DMS53 treated with DMSO at 0.1 percent for 48 hours (cell line): ENCODE data around the gene ARFGAP2.
"Not testable (repeated sequence)": the region's sequence is repeated elsewhere in the genome, so short reads cannot be mapped to it uniquely, and the experiment has no call there.

Experiments used
- DNase-seq: peaks from one replicate; lab custom pipeline; 2025; ENCODE audit not compliant: unreplicated experiment; lab: John Stamatoyannopoulos, UW

Gene ARFGAP2

DNA sequence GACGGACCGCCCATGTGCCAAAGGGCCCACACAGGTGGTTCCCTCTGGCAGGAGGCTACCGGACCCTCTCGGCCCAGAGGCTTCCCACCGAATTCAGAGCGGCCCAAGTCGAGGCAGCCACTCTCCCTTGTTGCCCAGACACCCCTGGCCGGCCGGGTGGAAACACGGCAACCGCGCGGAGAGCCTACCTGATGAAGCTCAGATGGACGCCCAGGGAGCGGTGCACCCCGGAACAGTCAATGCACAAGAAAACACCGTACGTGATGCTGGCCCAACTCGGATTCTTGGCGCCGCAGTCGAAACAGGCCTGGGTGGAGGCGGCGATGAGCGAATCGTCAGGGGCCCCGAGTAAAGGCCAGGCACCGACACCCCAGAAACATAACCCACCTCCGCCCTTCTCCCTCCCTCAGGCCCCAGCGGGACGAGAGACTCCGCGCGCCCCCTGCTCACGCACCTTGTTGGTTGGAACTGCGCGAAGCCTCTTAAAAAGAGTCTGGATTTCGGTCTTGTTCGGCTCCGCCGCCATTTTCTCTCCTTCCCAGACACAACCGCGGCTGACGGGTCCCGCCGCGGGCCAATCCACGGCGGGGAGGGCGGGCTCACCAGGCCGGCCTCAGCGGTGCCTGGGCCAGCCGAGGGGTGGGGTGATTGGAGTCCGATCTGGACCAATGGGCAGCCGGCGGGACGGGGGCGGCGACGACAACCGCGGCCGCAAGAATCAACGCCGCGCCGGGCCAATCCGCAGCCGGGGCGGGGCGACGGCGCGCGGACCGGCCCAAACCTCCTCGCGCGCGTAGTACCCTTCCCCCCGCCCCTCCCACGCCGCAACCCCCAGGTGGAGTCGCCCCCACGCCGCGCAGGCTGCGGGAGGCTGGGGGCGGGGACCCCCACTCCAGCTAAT, at the start of gene ARFGAP2:
ARFGAP2 (minus strand) TSS at position 552 of the 901 bp plus-strand sequence; CDS start at position 526, 26 bp downstream.
- peak; percentile 72 for DNase-seq

DNA sequence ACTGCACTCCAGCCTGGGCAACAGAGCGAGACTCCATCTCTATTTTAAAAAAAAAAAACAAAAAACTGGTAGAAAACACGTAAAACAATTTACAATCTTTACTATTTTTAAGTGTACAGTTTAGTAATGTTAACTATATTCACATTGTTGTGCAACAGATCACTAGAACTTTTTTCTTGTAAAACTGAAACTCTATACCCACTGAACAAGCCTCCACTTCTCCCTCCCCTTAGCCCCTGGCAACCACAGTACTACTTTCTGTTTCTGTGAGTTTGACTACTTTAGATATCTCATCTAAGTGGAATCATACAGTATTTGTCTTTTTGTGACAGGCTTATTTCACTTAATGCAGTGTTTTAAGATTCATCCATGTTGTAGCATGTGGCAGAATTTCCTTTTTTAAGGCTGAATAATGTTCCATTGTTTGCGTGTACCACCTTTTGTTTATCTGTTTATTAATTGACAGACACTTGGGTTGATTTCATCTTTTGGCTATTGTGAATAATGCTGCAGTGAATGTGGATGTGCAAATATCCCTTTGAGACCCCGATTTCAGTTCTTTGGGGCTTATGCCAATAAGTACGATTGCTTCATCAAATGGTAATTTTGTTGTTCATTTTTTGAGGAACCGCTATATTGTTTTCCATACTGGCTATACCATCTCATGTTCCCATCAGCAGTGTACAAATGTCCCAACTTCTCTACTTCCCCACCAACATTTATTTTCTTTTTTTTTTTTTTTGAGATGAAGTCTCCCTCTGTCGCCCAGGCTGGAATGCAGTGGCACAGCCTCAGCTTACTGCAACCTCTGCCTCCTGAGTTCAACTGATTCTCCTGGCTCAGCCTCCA, 49.1 kb upstream of the ARFGAP2 start:
- no peak for DNase-seq

DNA sequence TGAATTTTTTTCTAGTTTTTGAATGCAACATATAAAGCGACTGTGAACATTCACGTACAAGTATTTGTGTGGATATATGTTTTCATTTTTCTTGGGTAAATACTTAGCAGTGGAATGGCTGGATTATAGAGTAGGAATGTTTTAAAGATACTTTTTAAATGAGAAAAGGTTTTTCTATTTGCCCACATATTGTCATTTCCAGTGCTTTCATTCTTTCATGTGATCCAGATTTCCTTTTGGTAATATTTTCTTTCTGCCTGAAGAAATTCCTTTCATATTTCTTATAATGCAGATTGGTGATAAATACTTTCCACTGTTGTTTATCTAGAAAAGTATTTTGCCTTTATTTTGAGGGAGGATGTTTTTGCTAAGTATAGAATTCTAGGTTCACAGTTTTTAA, 46.0 kb upstream of the ARFGAP2 start:
- DNase-seq = no peak

DNA sequence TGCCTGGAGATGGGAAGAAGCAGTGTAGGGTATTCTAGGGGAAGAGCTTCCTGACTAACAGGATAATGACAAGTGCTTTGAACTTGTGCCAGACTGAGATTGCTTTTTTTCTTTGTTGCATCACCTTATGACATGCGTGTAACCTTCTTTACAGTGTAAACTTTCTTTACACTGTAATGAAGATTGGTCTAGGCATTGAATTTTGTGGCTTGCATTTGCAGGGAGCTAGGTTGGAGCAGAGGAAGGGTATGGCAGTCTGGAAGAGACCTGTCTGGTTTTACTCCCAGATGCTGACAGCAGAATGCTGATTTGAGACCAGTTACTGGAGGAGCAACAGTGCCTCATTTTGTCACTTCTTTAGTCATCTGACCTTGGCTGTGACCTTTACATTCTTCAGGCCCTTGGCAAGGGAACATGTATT, 43.7 kb upstream of the ARFGAP2 start:
- no peak for DNase-seq

DNA sequence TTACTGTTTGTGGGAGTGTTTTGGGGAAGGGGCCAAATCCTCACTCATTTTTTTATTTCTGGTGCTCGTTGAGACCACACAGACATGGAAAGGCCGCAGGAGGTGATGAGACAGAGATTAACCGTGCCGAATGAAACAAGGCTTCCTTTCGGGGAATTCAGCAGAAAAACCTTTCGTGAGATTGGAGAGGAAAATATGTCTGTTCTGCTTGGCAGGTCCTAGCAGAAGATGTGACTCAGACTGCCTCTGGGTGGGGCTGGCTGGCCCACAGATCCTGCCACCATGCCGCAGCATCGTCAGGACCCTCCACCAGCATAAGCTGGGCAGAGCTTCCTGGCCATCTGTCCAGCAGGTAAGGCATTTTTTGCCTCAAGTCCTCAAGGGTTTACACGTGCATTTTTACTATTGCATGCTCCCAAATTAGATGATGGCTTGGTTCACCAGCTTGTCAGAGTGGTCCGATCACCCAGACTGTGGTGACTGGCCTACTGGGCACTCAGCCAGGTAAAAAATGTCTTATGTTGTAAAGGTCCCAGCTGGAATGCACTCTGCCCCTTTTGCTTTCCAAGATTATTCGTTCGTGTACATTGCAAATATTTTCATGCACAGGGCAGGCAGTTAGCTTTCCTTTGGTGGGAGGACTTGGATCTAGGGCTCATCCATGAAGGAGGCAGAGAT, 39.6 kb upstream of the ARFGAP2 start:
- DNase-seq = no peak

DNA sequence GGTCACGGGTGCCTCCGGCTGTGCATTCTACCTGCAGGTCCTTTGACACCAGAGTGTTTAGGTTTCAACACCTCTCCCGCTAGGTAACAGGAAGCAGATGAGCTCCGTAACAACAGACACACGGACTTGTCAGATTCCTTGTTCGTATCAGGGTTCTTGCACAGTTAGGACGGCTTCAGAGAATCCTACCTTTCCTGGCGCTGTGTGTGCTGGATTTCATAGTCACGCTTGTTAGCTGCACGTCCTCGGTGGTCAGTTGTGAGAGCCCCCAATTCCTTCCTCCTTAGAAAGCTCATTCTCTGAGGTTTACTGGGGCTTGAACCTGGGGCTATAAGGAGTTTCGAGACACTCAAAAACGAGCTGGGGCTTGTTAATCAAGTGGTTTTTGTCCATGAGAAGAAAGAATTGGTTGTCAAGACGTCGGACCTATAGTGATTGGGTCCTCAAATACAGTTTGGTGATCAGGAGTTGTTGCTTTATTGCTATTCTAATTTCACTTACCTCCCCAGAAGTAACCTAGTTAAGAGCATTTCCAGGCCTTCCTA, 38.8 kb upstream of the ARFGAP2 start:
- peak; percentile 34 for DNase-seq

DNA sequence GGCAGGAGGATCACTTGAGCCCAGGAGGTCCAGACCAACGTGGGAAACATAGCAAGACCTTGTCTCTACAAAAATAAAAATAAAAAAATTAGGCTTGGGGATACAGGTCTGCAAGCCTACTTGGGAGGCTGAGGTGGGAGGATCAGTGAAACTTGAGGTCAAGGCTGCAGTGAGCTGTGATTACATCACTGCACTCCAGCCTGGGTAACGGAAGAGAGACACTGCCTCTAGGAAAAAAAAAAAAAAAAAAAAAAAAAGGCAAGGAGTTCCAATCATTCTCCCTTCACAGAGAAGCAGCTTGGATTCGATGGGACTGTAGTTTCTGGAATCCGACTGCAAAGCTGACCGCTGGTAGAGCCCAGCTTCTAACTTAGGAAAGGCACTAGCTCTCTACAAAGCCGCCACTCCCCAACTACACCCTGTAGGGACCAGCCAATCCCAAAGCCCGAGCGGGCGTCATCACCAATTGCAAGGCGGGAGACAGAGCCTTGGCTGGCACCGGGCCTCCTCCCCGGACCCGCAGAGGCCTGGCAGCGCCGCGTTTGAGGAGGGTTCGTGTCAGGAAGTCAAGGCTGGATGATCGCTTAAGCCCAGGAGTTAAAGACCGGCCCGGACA, 37.4 kb upstream of the ARFGAP2 start:
- peak; percentile 77 for DNase-seq

DNA sequence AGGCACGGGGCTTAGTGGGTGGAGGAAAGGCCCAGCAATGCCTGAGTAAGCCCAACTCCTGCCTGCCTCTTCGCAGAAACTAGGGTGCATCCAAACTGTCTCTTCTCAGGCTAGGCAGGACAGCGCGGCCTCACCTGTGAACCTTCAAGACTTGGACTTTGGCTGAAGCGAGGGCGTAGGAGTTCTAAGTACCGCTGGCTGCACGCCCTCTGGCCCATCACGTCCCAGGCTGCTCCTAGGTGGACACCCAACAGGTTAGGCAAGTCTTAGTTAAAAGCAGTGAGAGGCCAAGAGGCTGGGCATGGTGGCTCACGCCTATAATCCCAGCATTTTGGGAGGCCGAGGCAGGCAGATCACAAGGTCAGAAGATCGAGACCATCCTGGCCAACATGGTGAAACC, 36.3 kb upstream of the ARFGAP2 start:
- no peak for DNase-seq

DNA sequence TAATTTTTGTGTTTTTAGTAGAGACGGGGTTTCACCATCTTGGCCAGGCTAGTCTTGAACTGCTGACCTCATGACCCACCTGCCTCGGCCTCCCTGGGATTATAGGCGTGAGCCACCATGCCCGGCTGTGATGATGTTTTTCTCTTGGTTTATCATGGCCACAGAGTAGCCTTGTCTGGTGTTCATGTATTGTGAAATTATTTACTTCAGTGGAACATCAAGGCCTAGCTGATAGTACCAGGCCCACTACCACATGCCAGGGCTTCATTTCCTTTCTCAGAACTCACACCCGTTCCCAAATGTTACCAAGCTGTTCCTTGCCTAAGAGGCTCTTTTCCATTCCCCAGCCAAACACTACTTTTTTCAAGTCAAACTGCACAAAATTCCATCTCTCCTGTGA, 31.9 kb upstream of the ARFGAP2 start:
- no peak for DNase-seq

DNA sequence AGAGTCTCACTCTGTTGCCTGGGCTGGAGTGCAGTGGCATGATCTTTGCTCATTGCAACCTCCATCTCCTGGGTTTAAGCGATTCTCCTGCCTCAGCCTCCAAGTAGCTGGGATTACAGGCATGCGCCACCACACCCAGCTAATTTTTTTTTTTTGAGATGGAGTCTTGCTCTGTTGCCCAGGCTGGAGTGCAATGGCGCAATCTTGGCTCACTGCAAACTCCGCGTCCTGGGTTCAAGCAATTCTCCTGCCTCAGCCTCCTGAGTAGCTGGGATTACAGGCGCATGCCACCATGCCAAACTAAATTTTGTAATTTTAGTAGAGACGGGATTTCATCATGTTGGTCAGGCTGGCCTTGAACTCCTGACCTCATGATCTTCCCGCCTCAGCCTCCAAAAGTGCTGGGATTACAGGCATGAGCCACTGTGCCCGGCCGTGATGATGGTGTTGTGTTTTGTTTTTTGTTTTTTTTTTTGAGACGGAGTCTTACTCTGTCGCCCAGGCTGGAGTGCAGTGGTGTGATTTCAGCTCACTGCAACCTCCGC, 31.4 kb upstream of the ARFGAP2 start:
- not testable (repeated sequence) for DNase-seq

DNA sequence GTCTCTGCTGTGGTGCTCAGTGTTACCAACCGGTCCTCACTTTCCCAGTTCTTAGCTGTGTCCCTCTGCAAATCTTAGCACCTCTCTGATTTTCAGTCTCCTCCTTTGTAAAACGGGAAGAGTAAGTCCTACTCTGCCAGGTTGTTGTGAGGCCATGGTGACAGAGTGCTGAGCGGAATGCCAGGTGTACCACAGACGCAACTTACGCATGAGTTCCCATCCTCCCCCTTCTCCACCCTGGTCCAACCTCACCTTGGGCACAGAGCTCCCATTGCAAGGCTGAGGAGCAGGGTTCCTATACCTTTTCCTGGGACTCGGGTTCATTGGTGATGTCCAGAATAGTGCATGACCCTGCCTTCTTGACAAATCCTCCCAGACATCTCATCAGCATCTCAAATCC, 30.8 kb upstream of the ARFGAP2 start:
- no peak for DNase-seq

DNA sequence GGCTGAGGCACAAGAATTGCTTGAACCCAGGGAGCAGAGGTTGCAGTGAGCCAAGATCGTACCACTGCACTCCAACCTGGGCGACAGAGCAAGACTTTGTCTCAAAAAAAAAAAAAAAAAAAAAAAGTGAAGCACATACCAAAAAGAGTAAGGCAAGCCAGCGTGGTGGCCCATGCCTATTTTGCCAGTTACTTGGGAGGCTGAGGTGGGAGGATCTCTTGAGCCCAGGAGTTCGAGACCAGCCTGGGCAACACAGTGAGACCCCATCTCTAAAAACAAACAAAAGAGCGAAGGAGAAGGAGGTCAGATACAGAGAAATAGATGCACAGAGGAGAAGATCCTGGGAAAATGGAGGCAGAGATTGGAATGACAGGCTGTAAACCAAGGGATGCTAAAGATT, 29.9 kb upstream of the ARFGAP2 start:
- not testable (repeated sequence) for DNase-seq

DNA sequence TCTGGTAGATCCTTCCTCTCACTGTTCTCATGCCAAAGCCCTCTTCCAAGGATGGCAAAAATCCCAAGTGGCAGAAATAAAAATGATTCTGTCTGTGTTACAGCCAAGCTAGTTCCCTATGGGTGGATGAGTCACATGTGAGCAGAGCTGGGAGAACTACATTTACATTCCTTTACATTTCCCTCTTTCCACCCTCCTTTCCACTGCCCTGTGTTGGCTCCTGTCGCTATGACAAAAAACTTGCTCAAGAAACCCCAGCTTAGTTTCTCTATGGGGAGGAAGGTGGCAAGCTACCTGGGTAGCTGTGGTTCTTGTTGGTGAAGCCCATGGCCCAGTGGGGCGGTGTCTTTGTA, 27.9 kb upstream of the ARFGAP2 start:
- no peak for DNase-seq

DNA sequence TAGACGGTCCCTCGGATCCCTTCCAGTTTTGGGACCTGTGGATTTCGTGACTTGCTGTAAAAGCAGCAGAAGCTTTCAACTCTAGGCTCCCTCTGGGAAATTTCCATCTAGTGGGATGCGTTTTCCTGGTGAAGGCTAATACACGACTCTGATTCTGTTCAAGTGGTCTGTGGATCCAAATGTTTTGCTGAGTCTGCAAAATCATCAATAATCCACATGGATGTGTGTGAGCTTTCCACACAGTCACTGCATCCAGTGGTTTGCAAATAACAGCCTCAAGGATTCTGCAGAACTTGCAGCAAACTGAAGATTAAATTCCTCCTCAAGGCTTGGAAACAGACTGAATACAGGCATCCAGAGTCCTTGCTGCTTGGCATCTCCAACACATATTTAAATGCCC, 25.9 kb upstream of the ARFGAP2 start:
- DNase-seq = no peak

DNA sequence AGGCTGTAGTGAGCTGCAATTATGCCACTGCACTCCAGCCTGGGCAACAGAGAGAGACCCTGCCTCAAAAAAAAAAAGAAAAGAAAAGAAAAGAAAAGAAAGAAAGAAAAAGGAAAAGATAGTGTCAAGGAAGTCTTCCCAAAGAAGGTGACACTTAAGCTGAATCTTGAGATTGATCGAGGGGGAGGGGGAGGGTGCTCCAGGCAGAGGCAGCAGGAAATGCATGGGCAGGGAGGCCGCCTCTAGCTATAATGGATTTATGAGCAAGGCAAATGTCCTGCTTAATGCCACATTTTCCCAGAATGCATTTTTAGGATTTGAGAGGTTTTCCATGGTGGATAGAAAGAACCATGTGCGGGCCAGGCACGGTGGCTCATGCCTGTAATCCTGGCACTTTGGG, 24.3 kb upstream of the ARFGAP2 start:
- no peak for DNase-seq

DNA sequence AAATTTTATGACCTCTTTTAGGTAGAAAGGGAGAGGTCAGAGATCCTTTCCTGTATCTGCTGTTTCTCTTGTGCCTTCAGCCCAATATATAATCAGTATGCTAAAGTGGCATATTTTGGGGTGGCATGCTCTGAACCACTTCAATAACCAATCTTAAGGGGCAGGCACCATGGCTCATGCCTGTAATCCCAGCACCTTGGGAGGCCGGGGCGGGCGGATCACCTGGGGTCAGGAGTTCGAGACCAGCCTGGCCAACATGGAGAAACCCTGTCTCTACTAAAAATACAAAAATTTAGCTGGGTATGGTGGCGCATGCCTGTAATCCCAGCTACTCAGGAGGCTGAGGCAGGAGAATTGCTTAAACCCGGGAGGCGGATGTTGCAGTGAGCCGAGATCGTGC, 21.5 kb upstream of the ARFGAP2 start:
- DNase-seq = not testable (repeated sequence)

DNA sequence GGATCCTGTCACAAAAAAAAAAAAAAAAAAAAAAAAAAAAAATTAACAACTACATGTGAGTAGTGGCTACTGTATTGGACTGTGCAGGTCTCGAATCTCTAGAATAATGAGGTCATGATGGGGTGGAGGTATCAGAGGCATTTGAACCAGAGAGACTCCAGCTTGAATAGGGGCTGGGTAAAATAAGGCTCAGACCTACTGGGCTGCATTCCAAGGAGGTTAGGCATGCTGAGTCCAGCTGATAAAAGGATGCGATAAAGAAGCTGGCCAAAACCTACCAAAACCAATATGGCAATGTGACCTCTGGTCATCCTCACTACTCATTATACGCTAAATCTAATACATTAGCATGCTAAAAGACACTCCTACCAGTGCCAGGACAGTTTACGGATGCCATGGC, 15.4 kb upstream of the ARFGAP2 start:
- DNase-seq = no peak

DNA sequence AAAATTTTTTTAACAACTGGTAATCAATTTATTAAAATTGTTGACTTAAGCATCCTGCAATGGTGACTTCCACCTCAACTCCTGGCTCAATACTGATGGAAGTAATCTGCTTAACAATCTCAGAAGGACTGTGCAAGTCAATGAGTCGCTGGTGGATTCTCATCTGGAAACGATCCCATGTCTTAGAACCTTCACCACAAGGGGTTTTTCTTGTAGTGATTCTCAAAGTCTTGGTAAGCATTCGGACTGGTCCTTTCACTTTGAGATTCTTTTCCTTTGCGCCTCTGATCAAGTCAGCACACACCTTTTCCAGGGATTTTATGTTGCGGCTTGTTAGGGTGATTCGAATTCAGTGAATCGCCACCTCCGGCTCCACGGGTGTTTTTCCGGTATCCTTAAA, 14.5 kb upstream of the ARFGAP2 start:
- not testable (repeated sequence) for DNase-seq

DNA sequence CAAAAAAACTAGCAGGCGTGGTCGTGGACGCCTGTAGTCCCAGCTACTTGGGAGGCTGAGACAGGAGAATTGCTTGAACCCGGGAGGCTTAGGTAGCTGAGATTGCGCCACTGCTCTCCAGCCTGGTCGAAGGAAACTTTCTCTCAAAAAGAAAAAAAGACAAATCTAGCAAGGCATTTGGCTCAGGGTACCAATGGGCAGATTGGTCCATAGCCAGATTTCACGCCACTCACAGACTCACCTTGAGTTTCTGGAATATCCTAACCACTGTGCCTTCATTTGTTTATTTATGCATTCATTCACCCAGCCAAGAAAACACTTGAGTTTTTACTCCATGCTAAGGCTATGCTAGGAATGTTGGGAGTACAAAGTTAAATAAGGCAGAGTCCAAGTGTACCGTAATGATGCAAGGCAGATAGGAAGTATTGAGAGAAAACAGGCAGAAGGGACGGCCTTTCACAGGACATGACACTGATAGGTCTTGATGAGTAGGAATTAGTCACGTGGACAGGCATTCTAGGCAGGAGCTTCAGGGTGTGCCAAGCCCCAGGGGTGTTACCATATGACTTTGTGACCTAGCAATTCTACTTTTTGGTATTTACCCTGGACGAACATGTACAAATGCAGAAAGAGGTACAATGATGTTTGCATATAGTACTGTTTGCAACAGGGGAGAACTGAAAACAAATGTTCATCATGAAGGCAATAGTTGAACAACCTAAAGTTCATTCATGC, 12.6 kb upstream of the ARFGAP2 start:
- no peak for DNase-seq

DNA sequence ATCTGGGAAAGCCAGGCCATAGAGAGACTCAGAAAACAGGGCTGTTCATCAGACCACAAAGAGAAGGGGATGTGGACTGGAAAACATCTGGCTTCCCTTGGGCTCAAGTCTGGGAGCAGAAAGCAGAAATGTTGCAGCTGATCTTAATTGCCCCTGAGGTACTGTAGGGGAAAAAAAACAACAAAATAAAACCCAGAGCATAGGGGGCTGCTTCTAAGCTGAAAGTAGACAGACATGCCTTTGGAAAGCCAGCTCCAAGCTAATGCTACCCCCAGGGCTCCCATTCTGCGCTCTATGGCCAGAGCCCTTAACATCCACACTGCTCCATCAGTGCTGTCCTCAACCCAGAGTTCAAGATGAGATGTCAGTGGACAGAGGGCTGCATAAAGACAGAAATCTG, 11.6 kb upstream of the ARFGAP2 start:
- DNase-seq = no peak
